ENCODE data around the gene ZNF808. TPM values are rescaled to one million over a fixed set of nuclear protein-coding genes. Genes with fewer than 3 reads are reported as not detected.
"Not testable (repeated sequence)": the region's sequence is repeated elsewhere in the genome, so short reads cannot be mapped to it uniquely, and the experiment has no call there.

ZNF808 gene
- total RNA-seq, 1 donor from 2014 or later, result 32.6 TPM

GRCh38 chr19:52494518-52494917 is 33.0 kb upstream of the ZNF808 start:
- H3K9me3 Mint-ChIP-seq (ENCODE audit: unreplicated experiment), result peaks cover 11% of the 10 kb centered on the region

GRCh38 chr19:52498571-52498970 is 28.9 kb upstream of the ZNF808 start:
- no peak overlapping the region for H3K4me3 Mint-ChIP-seq (ENCODE audit: unreplicated experiment)
- H3K27ac Mint-ChIP-seq (ENCODE audit: unreplicated experiment), result no peak overlapping the region
- H3K36me3 Mint-ChIP-seq (ENCODE audit: unreplicated experiment), result peaks cover 11% of the 10 kb centered on the region
- H3K9me3 Mint-ChIP-seq (ENCODE audit: unreplicated experiment), result peaks cover 7% of the 10 kb centered on the region
- DNase-seq, result no peak
- peaks cover 6% of the 10 kb centered on the region for H3K27me3 Mint-ChIP-seq (ENCODE audit: unreplicated experiment)
- no peaks in the 10 kb centered on the region for H3K4me1 Mint-ChIP-seq (ENCODE audit: low read depth, unreplicated experiment)
- no peak for TF ChIP-seq CTCF (IDR thresholded peaks at IDR 0.05; ENCODE audit: partially characterized antibody, unreplicated experiment)

More at GRCh38 chr19:52494518-52494917, 33.0 kb upstream of the ZNF808 start:
- no peak overlapping the region for H3K27ac Mint-ChIP-seq (ENCODE audit: unreplicated experiment)
- H3K4me1 Mint-ChIP-seq (ENCODE audit: low read depth, unreplicated experiment), result no peaks in the 10 kb centered on the region
- TF ChIP-seq CTCF (IDR thresholded peaks at IDR 0.05; ENCODE audit: partially characterized antibody, unreplicated experiment), result no peak
- peaks cover 20% of the 10 kb centered on the region for H3K36me3 Mint-ChIP-seq (ENCODE audit: unreplicated experiment)
- H3K27me3 Mint-ChIP-seq (ENCODE audit: unreplicated experiment), result peaks cover 10% of the 10 kb centered on the region
- H3K4me3 Mint-ChIP-seq (ENCODE audit: unreplicated experiment), result no peak overlapping the region
- no peak for DNase-seq

GRCh38 chr19:52500474-52500873 is 27.0 kb upstream of the ZNF808 start:
- H3K4me1 Mint-ChIP-seq (ENCODE audit: low read depth, unreplicated experiment); H3K27me3 Mint-ChIP-seq (ENCODE audit: unreplicated experiment); DNase-seq; H3K9me3 Mint-ChIP-seq (ENCODE audit: unreplicated experiment); H3K36me3 Mint-ChIP-seq (ENCODE audit: unreplicated experiment); H3K27ac Mint-ChIP-seq (ENCODE audit: unreplicated experiment); H3K4me3 Mint-ChIP-seq (ENCODE audit: unreplicated experiment): not testable (repeated sequence)

GRCh38 chr19:52500991-52501390 is 26.5 kb upstream of the ZNF808 start:
- DNase-seq; H3K9me3 Mint-ChIP-seq (ENCODE audit: unreplicated experiment); H3K36me3 Mint-ChIP-seq (ENCODE audit: unreplicated experiment); H3K27me3 Mint-ChIP-seq (ENCODE audit: unreplicated experiment); H3K27ac Mint-ChIP-seq (ENCODE audit: unreplicated experiment); H3K4me3 Mint-ChIP-seq (ENCODE audit: unreplicated experiment); H3K4me1 Mint-ChIP-seq (ENCODE audit: low read depth, unreplicated experiment): not testable (repeated sequence)

GRCh38 chr19:52507266-52507665 is 20.2 kb upstream of the ZNF808 start:
- H3K4me1 Mint-ChIP-seq (ENCODE audit: low read depth, unreplicated experiment), result no peaks in the 10 kb centered on the region
- peaks cover 11% of the 10 kb centered on the region for H3K36me3 Mint-ChIP-seq (ENCODE audit: unreplicated experiment)
- no peak overlapping the region for H3K4me3 Mint-ChIP-seq (ENCODE audit: unreplicated experiment)
- H3K27me3 Mint-ChIP-seq (ENCODE audit: unreplicated experiment), result peaks cover 1% of the 10 kb centered on the region
- no peak overlapping the region for H3K27ac Mint-ChIP-seq (ENCODE audit: unreplicated experiment)
- TF ChIP-seq CTCF (IDR thresholded peaks at IDR 0.05; ENCODE audit: partially characterized antibody, unreplicated experiment), result no peak
- no peak for DNase-seq
- H3K9me3 Mint-ChIP-seq (ENCODE audit: unreplicated experiment), result peaks cover 1% of the 10 kb centered on the region

GRCh38 chr19:52516191-52516590 is 11.3 kb upstream of the ZNF808 start:
- H3K4me1 Mint-ChIP-seq (ENCODE audit: low read depth, unreplicated experiment), result peaks cover 4% of the 10 kb centered on the region

More at GRCh38 chr19:52516191-52516590, 11.3 kb upstream of the ZNF808 start:
- DNase-seq, result no peak
- no peak for TF ChIP-seq CTCF (IDR thresholded peaks at IDR 0.05; ENCODE audit: partially characterized antibody, unreplicated experiment)
- H3K4me3 Mint-ChIP-seq (ENCODE audit: unreplicated experiment), result no peak overlapping the region
- H3K9me3 Mint-ChIP-seq (ENCODE audit: unreplicated experiment), result no peaks in the 10 kb centered on the region
- H3K36me3 Mint-ChIP-seq (ENCODE audit: unreplicated experiment), result peaks cover 18% of the 10 kb centered on the region
- no peak overlapping the region for H3K27ac Mint-ChIP-seq (ENCODE audit: unreplicated experiment)
- H3K27me3 Mint-ChIP-seq (ENCODE audit: unreplicated experiment), result peaks cover 7% of the 10 kb centered on the region
